22Rv1 (cell line): ENCODE measurements around the gene SLC22A25.

Experiments used
- CTCF ChIP-seq: fragments of 450-650 bp; IDR thresholded peaks from 2 replicates; pipeline ENCODE4 v1.5.1; 2017; ENCODE audit warnings: mild to moderate bottlenecking
- ZFX ChIP-seq: fragments of 450-650 bp; IDR thresholded peaks from 2 replicates; pipeline ENCODE4 v1.6.1; 2017; ENCODE audit warnings: antibody characterized with exemption, borderline replicate concordance

- TF ChIP-seq CTCF (peak; percentile 30), ZFX (no peak)
Observed at GRCh38 chr11:63274776-63275175, 31.4 kb upstream of the SLC22A25 start.
